ENCODE results near the gene KCNT1.

KCNT1 gene

GRCh38 chr9:135840107-135840506, 138.1 kb downstream of the KCNT1 start:
- TF ChIP-seq REST (IDR thresholded peaks at IDR 0.05; ENCODE audit: insufficient read depth in 1 of 2, low read depth in 2 of 2, low read length in 2 of 2) (no peak), FOXP2 (optimal IDR thresholded peaks at IDR 0.05; ENCODE audit: borderline replicate concordance, extremely low read depth, extremely low read length, insufficient read depth) (no peak), TAF1 (IDR thresholded peaks at IDR 0.05; ENCODE audit: borderline replicate concordance, insufficient read depth, low read length) (no peak), SIN3A (IDR thresholded peaks at IDR 0.05; ENCODE audit: borderline replicate concordance, insufficient read depth, low read length) (no peak), POLR2AphosphoS5 (IDR thresholded peaks at IDR 0.05; ENCODE audit: low read depth, low read length) (no peak)

GRCh38 chr9:135840539-135840938, 138.6 kb downstream of the KCNT1 start:
- TF ChIP-seq SIN3A (IDR thresholded peaks at IDR 0.05; ENCODE audit: borderline replicate concordance, insufficient read depth, low read length): no peak
- TF ChIP-seq REST (IDR thresholded peaks at IDR 0.05; ENCODE audit: insufficient read depth in 1 of 2, low read depth in 2 of 2, low read length in 2 of 2): no peak
- no peak for TF ChIP-seq POLR2AphosphoS5 (IDR thresholded peaks at IDR 0.05; ENCODE audit: low read depth, low read length)

Data from PFSK-1 (cell line).